ENCODE results near the gene LRRIQ1. TPM values are rescaled to one million over a fixed set of nuclear protein-coding genes. Genes with fewer than 3 reads are reported as not detected.

The LRRIQ1 gene
- total and polyA plus RNA-seq, 2 of the 13 experiments (the other 11 are each of a cell fraction or from before 2014, with no cell fraction given), result not detected

GRCh38 chr12:85060916-85061315 is 24.8 kb downstream of the LRRIQ1 start:
- H3K27ac ChIP-seq (ENCODE audit: extremely low read length, insufficient read depth, low read length), result no peak overlapping the region
- no peaks in the 10 kb centered on the region for H3K27me3 ChIP-seq (ENCODE audit: control insufficient read depth in 1 of 2, insufficient read depth in 2 of 2, low read length in 2 of 2)
- H3K4me3 ChIP-seq (replicated peaks in 1 of 3; ENCODE audit: insufficient read depth in 1 of 3, low read depth in 2 of 3, low read length in 3 of 3), result no peak overlapping the region
- ChIA-PET POLR2A (no interaction called here), CTCF (ENCODE audit: low intra/inter-chr PET ratio, low total read pairs) (no interaction called here)
- H3K9ac ChIP-seq (ENCODE audit: insufficient read depth, low read depth, low read length), result no peak overlapping the region
- H3K4me1 ChIP-seq (ENCODE audit: insufficient read depth, low read length), result no peaks in the 10 kb centered on the region
- no peak for ATAC-seq
- no peak overlapping the region for H2AFZ ChIP-seq (ENCODE audit: low read length)
- FAIRE-seq, result no peak
- in situ Hi-C loops (cut with HindIII; ENCODE audit: extremely low pct_ligation_motif_present, low pct_unique_long_range_greater_than_20kb), result no loop called here
- no peak for DNase-seq (ENCODE audit: low spot score)
- no peaks in the 10 kb centered on the region for H3K9me3 ChIP-seq (ENCODE audit: low read length)
- no peak overlapping the region for H3K4me2 ChIP-seq (ENCODE audit: low read depth, low read length)
- intact Hi-C loops (cut with micrococcal nuclease; ENCODE audit: unreplicated experiment), result no loop called here
- H3K36me3 ChIP-seq (replicated peaks in 1 of 2; ENCODE audit: control insufficient read depth in 1 of 2, insufficient read depth in 2 of 2, low read length in 2 of 2), result no peaks in the 10 kb centered on the region
- no peak for TF ChIP-seq ZNF280D (CRISPR knock-in tag; IDR thresholded peaks at IDR 0.05)
- TF ChIP-seq ZBTB37 (CRISPR knock-in tag; IDR thresholded peaks at IDR 0.05), result no peak
- TF ChIP-seq ARID2 (CRISPR knock-in tag; IDR thresholded peaks at IDR 0.05; ENCODE audit: borderline replicate concordance), result no peak
- no peak for TF ChIP-seq KDM5A (IDR thresholded peaks at IDR 0.05; ENCODE audit: borderline replicate concordance, low read length)
- TF ChIP-seq ZNF34 (CRISPR knock-in tag; IDR thresholded peaks at IDR 0.05; ENCODE audit: borderline replicate concordance), result no peak
- TF ChIP-seq POGK (CRISPR knock-in tag; conservative IDR thresholded peaks at IDR 0.05), result no peak
- TF ChIP-seq ZNF232 (CRISPR knock-in tag; IDR thresholded peaks at IDR 0.05; ENCODE audit: borderline replicate concordance), result no peak
- TF ChIP-seq HNRNPUL1 (IDR thresholded peaks at IDR 0.05; ENCODE audit: low read depth, low read length), result no peak
- TF ChIP-seq PCBP2 (optimal IDR thresholded peaks at IDR 0.05; ENCODE audit: low read depth, low read length, poor library complexity, severe bottlenecking), result no peak
- no peak for TF ChIP-seq ARID5B (CRISPR knock-in tag; IDR thresholded peaks at IDR 0.05)
- TF ChIP-seq HNF4G (IDR thresholded peaks at IDR 0.05; ENCODE audit: borderline replicate concordance, low read depth, low read length), result no peak
- no peak for TF ChIP-seq HNF4G (CRISPR knock-in tag; IDR thresholded peaks at IDR 0.05; ENCODE audit: borderline replicate concordance, low read depth)
- no peak for TF ChIP-seq ZNF747 (CRISPR knock-in tag; IDR thresholded peaks at IDR 0.05; ENCODE audit: borderline replicate concordance)
- TF ChIP-seq SMARCE1 (IDR thresholded peaks at IDR 0.05; ENCODE audit: borderline replicate concordance), result no peak
- WGBS (ENCODE audit: low lambda C conversion rate), result 0% methylated on average over 2 of the region's 2 CpGs
- no peaks in the 10 kb centered on the region for H4K20me1 ChIP-seq (ENCODE audit: insufficient read depth, low read length)
- no peaks in the 10 kb centered on the region for H3K79me2 ChIP-seq (ENCODE audit: insufficient read depth, low read length)
- BruUV-seq (replicated peaks), result no TSS peak
